CD4-positive, alpha-beta T cell (primary cell): Measurements from ENCODE around the gene CRKL. TPM values are rescaled to one million over a fixed set of nuclear protein-coding genes. Genes with fewer than 3 reads are reported as not detected.

Experiments used
- ATAC-seq: fragments of 200-7000 bp; cut with Tn5 transposase; one replicate; pipeline ENCODE4 v1.10.0; 2022; ENCODE audit warnings: mild to moderate bottlenecking; ENCODE audit not compliant: poor library complexity
- CTCF ChIA-PET: fragments of 350-600 bp; sonication (Branson Sonifier 250); formaldehyde crosslinking; loops from one replicate; lab custom pipeline; 2021; ENCODE audit warnings: antibody characterized with exemption, inconsistent platforms; lab: Charles Lee
- POLR2A ChIA-PET: fragments of 350-600 bp; sonication (Branson Sonifier 250); formaldehyde crosslinking; loops from one replicate; lab custom pipeline; 2021; ENCODE audit warnings: antibody characterized with exemption, inconsistent platforms; lab: Charles Lee
- DNase-seq, 14 experiments: peaks; one replicate each; pipeline ENCODE4 v3.0.0-alpha.2; 2013 to 2020; ENCODE audit warnings: mixed read lengths in 2 of 14
- H3K27ac ChIP-seq, 2 donors: one replicate each; pipeline versions ENCODE4 v1.5.1 to v1.7.0; 2013; ENCODE audit warnings: low read length in 2 of 2, low read depth in 1 of 2, mild to moderate bottlenecking in 1 of 2
- H3K27me3 ChIP-seq, 2 experiments: 1 replicate in 1 of 2; 2 replicates in 1 of 2; pipeline versions ENCODE4 v1.6.1 to v1.7.0; 2013; ENCODE audit warnings: low read length in 2 of 2, control low read depth in 1 of 2, mild to moderate bottlenecking in 1 of 2, moderate library complexity in 1 of 2; ENCODE audit not compliant: insufficient read depth in 2 of 2, control insufficient read depth in 1 of 2
- H3K36me3 ChIP-seq: one replicate; pipeline ENCODE4 v1.6.1; 2013; ENCODE audit warnings: low read length, control low read depth; ENCODE audit not compliant: insufficient read depth
- H3K4me1 ChIP-seq: one replicate; pipeline ENCODE4 v1.6.1; 2013; ENCODE audit warnings: low read length, control low read depth; ENCODE audit not compliant: insufficient read depth
- H3K4me3 ChIP-seq: one replicate; pipeline ENCODE4 v1.5.1; 2013; ENCODE audit warnings: mild to moderate bottlenecking, low read length, moderate library complexity
- H3K9me3 ChIP-seq, 2 experiments: 1 replicate in 1 of 2; 2 replicates in 1 of 2; pipeline versions ENCODE4 v1.6.1 to v1.7.0; 2013; ENCODE audit warnings: low read length in 2 of 2, mild to moderate bottlenecking in 2 of 2, control low read depth in 1 of 2, moderate library complexity in 1 of 2; ENCODE audit not compliant: control insufficient read depth in 1 of 2, insufficient read depth in 1 of 2
- H3K27ac Mint-ChIP-seq: one replicate; pipeline ENCODE4 v1.8.0; 2020; ENCODE audit warnings: mixed read lengths
- H3K27me3 Mint-ChIP-seq: one replicate; pipeline ENCODE4 v1.8.0; 2021; ENCODE audit warnings: mixed read lengths
- H3K36me3 Mint-ChIP-seq: one replicate; pipeline ENCODE4 v1.8.0; 2021; ENCODE audit warnings: low read depth, mixed read lengths
- H3K4me1 Mint-ChIP-seq: one replicate; pipeline ENCODE4 v1.8.0; 2021; ENCODE audit warnings: low read depth, mixed read lengths
- H3K4me3 Mint-ChIP-seq: one replicate; pipeline ENCODE4 v1.8.0; 2020; ENCODE audit warnings: mild to moderate bottlenecking, mixed read lengths
- H3K9me3 Mint-ChIP-seq: one replicate; pipeline ENCODE4 v1.8.0; 2020; ENCODE audit warnings: mixed read lengths
- intact Hi-C, 2 experiments: fragments of 100-400 bp; cut with DNase I in 1 of 2; cut with micrococcal nuclease in 1 of 2; formaldehyde crosslinking; loops; one replicate each; pipeline versions ENCODE4 v1.15.1 to v1.9.0; 2023 to 2025; cut with DNase I, micrococcal nuclease
- total RNA-seq, 174 experiments: library from RNA in 2 of 174; stranded (reverse) in 2 of 174; gene quantifications; one replicate each; pipeline ENCODE4 v1.2.3 and lab custom pipeline; 2021 to 2026
- TF ChIP-seq, protein P1 (sequence below): fragments of 200-600 bp; IDR thresholded peaks from one replicate; pipeline ENCODE4 v1.8.0; 2022; ENCODE audit warnings: antibody characterized with exemption, mild to moderate bottlenecking

Gene CRKL
- total RNA-seq, 2 experiments from 2014 or later = 41.9 to 43.5 TPM

DNA sequence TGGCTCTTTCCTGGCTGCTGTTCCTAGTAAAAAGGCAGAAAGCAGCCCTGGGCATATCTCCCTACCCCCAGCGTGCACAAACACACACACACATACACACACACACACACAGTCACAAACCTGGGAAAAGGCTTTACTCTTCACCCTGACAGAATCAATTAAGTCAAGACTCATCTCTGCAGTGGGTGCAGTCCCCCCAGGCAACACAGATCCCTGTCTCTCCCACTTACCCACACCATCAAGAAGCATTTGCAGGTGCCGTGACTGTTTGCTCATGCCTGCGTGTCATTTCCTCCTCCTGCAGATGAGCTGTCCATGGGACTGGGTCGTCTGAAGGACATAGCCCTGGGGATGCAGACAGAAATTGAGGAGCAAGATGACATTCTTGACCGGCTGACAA is 29.8 kb upstream of the CRKL start:
- Mint-ChIP-seq H3K27ac (no peak overlapping the region), H3K36me3 (peaks cover 62% of the 10 kb centered on the region), H3K27me3 (no peaks in the 10 kb centered on the region), H3K4me1 (no peaks in the 10 kb centered on the region), H3K4me3 (no peak overlapping the region), H3K9me3 (no peaks in the 10 kb centered on the region)
- no peaks in the 10 kb centered on the region for H3K9me3 ChIP-seq
- ATAC-seq = no peak
- ChIA-PET CTCF (no interaction called here), POLR2A (no interaction called here)
- intact Hi-C loops = no loop called here
- H3K27ac ChIP-seq = no peak overlapping the region
- no peaks in the 10 kb centered on the region for H3K27me3 ChIP-seq
- TF ChIP-seq, protein P1, sequence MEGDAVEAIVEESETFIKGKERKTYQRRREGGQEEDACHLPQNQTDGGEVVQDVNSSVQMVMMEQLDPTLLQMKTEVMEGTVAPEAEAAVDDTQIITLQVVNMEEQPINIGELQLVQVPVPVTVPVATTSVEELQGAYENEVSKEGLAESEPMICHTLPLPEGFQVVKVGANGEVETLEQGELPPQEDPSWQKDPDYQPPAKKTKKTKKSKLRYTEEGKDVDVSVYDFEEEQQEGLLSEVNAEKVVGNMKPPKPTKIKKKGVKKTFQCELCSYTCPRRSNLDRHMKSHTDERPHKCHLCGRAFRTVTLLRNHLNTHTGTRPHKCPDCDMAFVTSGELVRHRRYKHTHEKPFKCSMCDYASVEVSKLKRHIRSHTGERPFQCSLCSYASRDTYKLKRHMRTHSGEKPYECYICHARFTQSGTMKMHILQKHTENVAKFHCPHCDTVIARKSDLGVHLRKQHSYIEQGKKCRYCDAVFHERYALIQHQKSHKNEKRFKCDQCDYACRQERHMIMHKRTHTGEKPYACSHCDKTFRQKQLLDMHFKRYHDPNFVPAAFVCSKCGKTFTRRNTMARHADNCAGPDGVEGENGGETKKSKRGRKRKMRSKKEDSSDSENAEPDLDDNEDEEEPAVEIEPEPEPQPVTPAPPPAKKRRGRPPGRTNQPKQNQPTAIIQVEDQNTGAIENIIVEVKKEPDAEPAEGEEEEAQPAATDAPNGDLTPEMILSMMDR = no peak
- no peak overlapping the region for H3K4me3 ChIP-seq
- H3K4me1 ChIP-seq = no peaks in the 10 kb centered on the region
- peaks cover 53% of the 10 kb centered on the region for H3K36me3 ChIP-seq
- no peak for DNase-seq

DNA sequence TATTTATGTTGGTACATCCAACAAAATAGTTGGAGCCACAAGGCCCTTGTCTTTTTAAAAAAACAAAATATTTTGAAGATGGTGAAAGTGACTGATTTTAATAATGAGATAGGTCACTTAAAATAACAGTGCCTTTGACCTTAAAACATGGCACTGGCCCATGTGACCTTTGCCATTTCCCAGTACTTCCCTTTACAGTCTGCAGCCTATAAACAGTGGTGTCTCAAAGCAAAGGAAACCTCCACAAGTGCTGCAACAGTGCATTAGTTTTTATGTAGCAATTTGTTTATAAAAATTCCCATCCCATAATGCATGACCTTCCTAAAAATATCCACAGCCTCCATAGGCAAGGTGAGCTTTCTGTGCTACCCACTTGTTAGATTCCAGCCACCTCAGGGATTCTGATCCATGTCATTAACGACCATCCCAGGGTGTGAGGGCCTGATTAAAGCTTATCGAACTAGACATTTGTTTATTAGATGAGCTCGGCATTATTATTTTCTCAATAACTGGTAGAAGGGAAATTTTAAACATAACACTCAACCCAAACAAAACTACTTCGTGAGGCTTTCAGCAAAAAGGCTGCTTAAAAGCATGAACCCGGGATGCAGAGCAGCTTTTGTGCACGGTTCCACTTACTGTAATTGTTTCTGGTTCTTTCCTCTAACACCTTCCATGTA is 28.0 kb upstream of the CRKL start:
- Mint-ChIP-seq H3K36me3 (peaks cover 45% of the 10 kb centered on the region), H3K27ac (no peak overlapping the region), H3K4me1 (no peaks in the 10 kb centered on the region), H3K4me3 (no peak overlapping the region), H3K27me3 (no peaks in the 10 kb centered on the region), H3K9me3 (no peaks in the 10 kb centered on the region)
- ATAC-seq (no peak), DNase-seq (no peak)
- Histone ChIP-seq H3K27ac (no peak overlapping the region), H3K4me1 (no peaks in the 10 kb centered on the region), H3K4me3 (no peak overlapping the region), H3K27me3 (no peaks in the 10 kb centered on the region), H3K36me3 (peaks cover 38% of the 10 kb centered on the region), H3K9me3 (no peaks in the 10 kb centered on the region)
- CTCF ChIA-PET = no interaction called here
- TF ChIP-seq, protein P1 = no peak
- POLR2A ChIA-PET = interaction anchor here (1.2 kb wide), 1 partner anchor 32 kb away, joined by 3 read pairs; no protein-coding TSS in a partner anchor
- intact Hi-C loops = no loop called here

DNA sequence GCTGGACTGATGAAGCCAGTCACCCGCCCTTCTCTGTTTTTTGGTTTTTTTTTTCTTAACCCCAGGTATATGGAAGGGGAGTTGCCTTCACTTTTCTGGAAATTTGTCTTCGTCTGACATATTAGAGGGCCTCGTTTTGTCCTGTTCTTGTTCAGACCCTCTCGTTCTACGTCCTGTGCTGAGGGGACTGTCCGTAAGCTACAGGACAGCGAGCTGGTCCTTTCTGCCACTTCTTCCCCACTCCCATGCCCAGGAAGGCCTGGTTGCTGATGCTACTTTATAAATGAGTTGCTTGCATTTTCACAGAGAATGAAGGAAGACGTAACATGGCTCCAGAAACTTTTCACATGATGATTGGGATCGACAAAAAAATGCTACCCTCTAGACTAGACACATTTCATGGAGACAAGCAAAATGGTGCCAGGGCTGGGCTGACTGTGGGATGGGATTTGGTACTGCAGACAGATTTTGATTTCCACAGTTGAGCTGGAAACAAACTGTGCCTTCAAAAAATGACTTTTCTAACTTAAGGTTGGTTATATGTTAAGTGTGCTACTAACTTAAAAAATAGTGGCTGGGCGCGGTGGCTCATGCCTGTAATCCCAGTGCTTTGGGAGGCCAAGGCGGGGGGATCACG is 27.2 kb upstream of the CRKL start:
- intact Hi-C loops = no loop called here
- no peak for ATAC-seq
- H3K27ac Mint-ChIP-seq = no peak overlapping the region

More for the DNA sequence above, 27.2 kb upstream of the CRKL start:
- H3K4me1 Mint-ChIP-seq = no peaks in the 10 kb centered on the region
- CTCF ChIA-PET = no interaction called here
- H3K36me3 Mint-ChIP-seq = peaks cover 38% of the 10 kb centered on the region
- no peaks in the 10 kb centered on the region for H3K9me3 Mint-ChIP-seq
- no peaks in the 10 kb centered on the region for H3K9me3 ChIP-seq
- no peaks in the 10 kb centered on the region for H3K27me3 ChIP-seq
- H3K4me3 Mint-ChIP-seq = no peak overlapping the region
- no peak for DNase-seq
- H3K27ac ChIP-seq = no peak overlapping the region
- H3K36me3 ChIP-seq = peaks cover 34% of the 10 kb centered on the region
- H3K4me3 ChIP-seq = no peak overlapping the region
- POLR2A ChIA-PET = interaction anchor here (1.2 kb wide), 1 partner anchor 31 kb away, joined by 3 read pairs; no protein-coding TSS in a partner anchor
- H3K4me1 ChIP-seq = no peaks in the 10 kb centered on the region
- no peaks in the 10 kb centered on the region for H3K27me3 Mint-ChIP-seq
- TF ChIP-seq, protein P1 = no peak
